Cardiac septum (tissue), 1 donor: ENCODE measurements around the gene SLC5A6. TPM values are rescaled to one million over a fixed set of nuclear protein-coding genes. Genes with fewer than 3 reads are reported as not detected.
A peak's percentile ranks its signal among the peaks of the same experiment; 100 is the strongest.

Experiments used
- DNase-seq: peaks from one replicate; pipeline ENCODE4 v3.0.0-alpha.2; 2020; ENCODE audit warnings: low spot score
- intact Hi-C: fragments of 100-400 bp; cut with DNase I; formaldehyde crosslinking; loops from one replicate; pipeline ENCODE4 v1.14.0; 2022
- long read RNA-seq: library from polyadenylated mRNA; unstranded; transcript quantifications from one replicate; pipeline ENCODE4 v2.0.0, GENCODE V29; 2021
- total RNA-seq: library from RNA; stranded (reverse); fragmentation: NEBNext Ultra II Directional; extraction: Animal tissue kit (Norgen Biotek cat#: 25700); gene quantifications from one replicate; pipeline ENCODE4 v1.2.1, GENCODE V29; 2021
- donor health status: DM: no; HTN: no; CAD: no.

The SLC5A6 gene
- 11.4 TPM for total RNA-seq
- long read RNA-seq, transcript SLC5A6-201 (17 exons, 3,231 nt): major isoform, 6 of 16 reads
- long read RNA-seq, partial matches to known transcripts: 3 of 16 reads
- long read RNA-seq, other reads (novel, unspliced or antisense): 7 of 16 reads

- peak; percentile 95 for DNase-seq
- intact Hi-C loops: loop anchor here (2.0 to 5.0 kb wide), 3 partner anchors 77 to 159 kb away; partner anchors contain the start of genes EIF2B4, PREB and SNX17
Measured at GRCh38 chr2:27211943-27212625, at the start of gene SLC5A6, which contains the start of gene ATRAID. SLC5A6 (minus strand) TSS chr2:27212268; CDS start chr2:27207650, 4,618 bp downstream. ATRAID (plus strand) TSS chr2:27212041; CDS start chr2:27212369, 328 bp downstream.

- intact Hi-C loops: no loop called here
- no peak for DNase-seq
Measured at GRCh38 chr2:27261241-27261925, 49.3 kb upstream of the SLC5A6 start.

- intact Hi-C loops: no loop called here
- no peak for DNase-seq
Measured at GRCh38 chr2:27258051-27258450, 46.0 kb upstream of the SLC5A6 start.

- no peak for DNase-seq
- intact Hi-C loops: no loop called here
Measured at GRCh38 chr2:27256855-27257454, 44.9 kb upstream of the SLC5A6 start.

GRCh38 chr2:27255660-27256059 lies 43.6 kb upstream of the SLC5A6 start:
- no peak for DNase-seq
- intact Hi-C loops: no loop called here

GRCh38 chr2:27255187-27255586 lies 43.1 kb upstream of the SLC5A6 start:
- intact Hi-C loops: no loop called here
- no peak for DNase-seq

GRCh38 chr2:27251766-27252165 lies 39.7 kb upstream of the SLC5A6 start:
- no peak for DNase-seq
- intact Hi-C loops: loop anchor here (2.0 to 5.0 kb wide), 2 partner anchors 29 to 51 kb away; no protein-coding TSS in a partner anchor

- intact Hi-C loops: loop anchor here (2.0 to 5.0 kb wide), 2 partner anchors 30 to 51 kb away; no protein-coding TSS in a partner anchor
Measured at GRCh38 chr2:27250652-27251379, 38.7 kb upstream of the SLC5A6 start.

GRCh38 chr2:27249891-27250651 lies 38.0 kb upstream of the SLC5A6 start:
- DNase-seq: no peak
- intact Hi-C loops: loop anchor here (2.0 to 5.0 kb wide), 2 partner anchors 31 to 52 kb away; no protein-coding TSS in a partner anchor

More at GRCh38 chr2:27250652-27251379, 38.7 kb upstream of the SLC5A6 start:
- DNase-seq: no peak

- intact Hi-C loops: no loop called here
- no peak for DNase-seq
Measured at GRCh38 chr2:27249159-27249890, 37.3 kb upstream of the SLC5A6 start.

GRCh38 chr2:27247893-27248292 lies 35.8 kb upstream of the SLC5A6 start:
- intact Hi-C loops: no loop called here
- no peak for DNase-seq

GRCh38 chr2:27245626-27246025 lies 33.6 kb upstream of the SLC5A6 start:
- intact Hi-C loops: no loop called here
- no peak for DNase-seq

- no peak for DNase-seq
- intact Hi-C loops: no loop called here
Measured at GRCh38 chr2:27245116-27245515, 33.0 kb upstream of the SLC5A6 start.

- intact Hi-C loops: no loop called here
- no peak for DNase-seq
Measured at GRCh38 chr2:27243391-27244130, 31.5 kb upstream of the SLC5A6 start.

GRCh38 chr2:27242614-27242951 lies 30.5 kb upstream of the SLC5A6 start:
- DNase-seq: no peak
- intact Hi-C loops: no loop called here

GRCh38 chr2:27241761-27242613 lies 29.9 kb upstream of the SLC5A6 start:
- no peak for DNase-seq
- intact Hi-C loops: no loop called here

- intact Hi-C loops: no loop called here
- DNase-seq: no peak
Measured at GRCh38 chr2:27240406-27240805, 28.3 kb upstream of the SLC5A6 start.
